Measurements from ENCODE around the gene TCIRG1.

Gene TCIRG1

DNA sequence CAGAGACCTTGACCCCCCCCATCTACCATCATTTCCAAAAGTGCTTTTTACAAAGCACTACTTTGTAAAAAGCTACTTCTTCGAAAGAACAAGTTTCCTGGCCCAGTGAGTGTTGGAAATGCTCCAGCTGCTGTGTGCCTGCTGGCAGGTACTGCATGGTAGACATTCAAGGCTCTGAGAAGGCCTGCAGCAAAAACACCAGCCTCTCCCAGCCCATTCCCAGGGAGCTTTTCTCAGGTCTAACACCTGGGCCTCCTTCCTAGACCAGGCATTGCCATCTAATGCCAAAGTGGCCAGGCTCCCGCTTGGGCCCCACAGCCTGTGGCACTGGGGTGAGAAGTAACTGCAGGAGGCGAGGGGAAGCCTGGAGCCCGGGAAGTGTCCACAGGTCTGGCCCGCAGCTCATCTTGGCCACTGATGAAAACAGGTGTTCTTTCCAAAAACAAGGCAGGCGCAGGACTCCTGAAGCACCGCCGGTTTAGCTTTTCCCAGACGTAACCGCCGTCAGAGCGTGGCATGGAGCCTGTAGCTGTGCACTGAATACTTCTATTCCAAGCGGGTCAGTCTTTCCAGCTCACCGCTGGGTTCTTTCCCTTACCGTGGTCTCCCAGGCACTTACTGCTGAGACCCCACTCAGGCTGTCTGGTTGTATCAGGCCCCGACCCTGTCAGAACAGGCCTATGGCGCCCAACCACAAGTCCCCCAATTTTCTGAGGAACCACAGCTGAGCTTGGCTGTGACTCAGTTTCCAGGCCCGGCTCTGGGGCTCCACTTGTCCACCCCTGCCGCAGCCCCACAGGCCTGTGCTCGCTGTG, 1.2 kb upstream of the TCIRG1 start:
- TF ChIP-seq, protein P1, sequence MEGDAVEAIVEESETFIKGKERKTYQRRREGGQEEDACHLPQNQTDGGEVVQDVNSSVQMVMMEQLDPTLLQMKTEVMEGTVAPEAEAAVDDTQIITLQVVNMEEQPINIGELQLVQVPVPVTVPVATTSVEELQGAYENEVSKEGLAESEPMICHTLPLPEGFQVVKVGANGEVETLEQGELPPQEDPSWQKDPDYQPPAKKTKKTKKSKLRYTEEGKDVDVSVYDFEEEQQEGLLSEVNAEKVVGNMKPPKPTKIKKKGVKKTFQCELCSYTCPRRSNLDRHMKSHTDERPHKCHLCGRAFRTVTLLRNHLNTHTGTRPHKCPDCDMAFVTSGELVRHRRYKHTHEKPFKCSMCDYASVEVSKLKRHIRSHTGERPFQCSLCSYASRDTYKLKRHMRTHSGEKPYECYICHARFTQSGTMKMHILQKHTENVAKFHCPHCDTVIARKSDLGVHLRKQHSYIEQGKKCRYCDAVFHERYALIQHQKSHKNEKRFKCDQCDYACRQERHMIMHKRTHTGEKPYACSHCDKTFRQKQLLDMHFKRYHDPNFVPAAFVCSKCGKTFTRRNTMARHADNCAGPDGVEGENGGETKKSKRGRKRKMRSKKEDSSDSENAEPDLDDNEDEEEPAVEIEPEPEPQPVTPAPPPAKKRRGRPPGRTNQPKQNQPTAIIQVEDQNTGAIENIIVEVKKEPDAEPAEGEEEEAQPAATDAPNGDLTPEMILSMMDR (IDR thresholded peaks at IDR 0.05; ENCODE audit: insufficient read depth, low read length, poor library complexity, severe bottlenecking): no peak
- peaks cover 26% of the 10 kb centered on the region for H3K36me3 ChIP-seq (ENCODE audit: control insufficient read depth, insufficient read depth, low read length)
- DNase-seq (ENCODE audit: extremely low read depth, insufficient read length): no peak
- H3K27me3 ChIP-seq (replicated peaks; ENCODE audit: control insufficient read depth, insufficient read depth, low read length): no peaks in the 10 kb centered on the region
- no peak overlapping the region for H3K4me3 ChIP-seq (replicated peaks; ENCODE audit: low read depth, low read length)

DNA sequence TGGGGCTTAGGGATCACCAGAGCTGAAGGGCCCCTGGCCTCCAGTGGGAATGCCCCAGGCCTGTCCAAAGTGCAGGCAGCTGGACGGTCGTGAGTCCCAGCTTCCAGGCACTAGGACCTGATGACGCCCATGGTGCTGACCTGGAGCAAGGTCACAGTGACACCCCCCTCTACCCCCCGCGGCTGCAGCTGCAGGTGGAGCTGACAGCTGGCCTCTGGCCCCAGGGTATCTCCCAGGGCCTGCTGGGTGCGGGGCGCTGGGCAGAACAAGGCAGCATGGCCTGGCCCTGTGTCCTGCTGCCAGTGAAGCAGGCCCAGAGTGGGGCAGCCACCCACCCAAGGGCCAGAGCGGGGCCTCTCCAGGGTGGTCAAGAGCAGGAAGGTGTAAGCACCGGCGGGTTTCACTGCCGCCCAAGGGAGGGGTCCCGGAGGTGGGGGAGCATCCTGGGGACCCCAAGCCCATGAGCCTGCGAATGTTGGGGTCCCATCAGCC, 553 bp upstream of the TCIRG1 start:
- peak; percentile 35 for DNase-seq (ENCODE audit: extremely low read depth, insufficient read length)
- Histone ChIP-seq H3K4me3 (replicated peaks; ENCODE audit: low read depth, low read length) (peak overlapping the region; percentile 80), H3K27me3 (replicated peaks; ENCODE audit: control insufficient read depth, insufficient read depth, low read length) (no peaks in the 10 kb centered on the region), H3K36me3 (ENCODE audit: control insufficient read depth, insufficient read depth, low read length) (peaks cover 30% of the 10 kb centered on the region)
- TF ChIP-seq, protein P1 (IDR thresholded peaks at IDR 0.05; ENCODE audit: insufficient read depth, low read length, poor library complexity, severe bottlenecking): no peak

DNA sequence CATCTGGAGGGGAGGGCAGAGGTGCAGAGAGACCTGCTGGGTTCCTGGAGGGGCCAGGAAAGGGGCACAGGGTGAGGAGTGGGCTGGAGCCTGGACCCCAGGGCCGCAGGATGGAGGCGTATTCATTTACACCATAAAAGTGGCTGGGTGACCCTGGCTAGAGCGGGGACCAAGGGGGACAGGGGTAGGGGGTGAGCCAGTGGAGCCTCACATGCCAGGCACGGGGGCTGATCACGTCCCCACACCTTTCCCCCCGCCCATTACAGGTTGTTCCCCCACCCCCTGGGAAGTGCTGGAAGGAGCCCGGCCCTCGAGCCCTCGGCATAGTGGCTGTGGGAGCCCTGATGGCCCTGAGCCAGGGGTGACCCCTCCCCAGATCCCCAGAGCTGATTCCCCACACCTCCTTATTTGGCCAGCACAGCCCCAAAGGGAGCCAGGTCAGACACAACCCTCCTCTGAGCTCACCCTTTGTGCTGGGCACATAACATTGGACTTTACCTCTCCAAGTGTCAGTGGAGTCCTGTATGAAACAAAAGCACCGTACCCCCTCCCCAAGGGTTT, 781 bp downstream of the TCIRG1 start:
- peak; percentile 32 for DNase-seq (ENCODE audit: extremely low read depth, insufficient read length)
- TF ChIP-seq, protein P1 (IDR thresholded peaks at IDR 0.05; ENCODE audit: insufficient read depth, low read length, poor library complexity, severe bottlenecking): no peak
- H3K36me3 ChIP-seq (ENCODE audit: control insufficient read depth, insufficient read depth, low read length): peaks cover 30% of the 10 kb centered on the region
- H3K27me3 ChIP-seq (replicated peaks; ENCODE audit: control insufficient read depth, insufficient read depth, low read length): no peaks in the 10 kb centered on the region
- H3K4me3 ChIP-seq (replicated peaks; ENCODE audit: low read depth, low read length): peak overlapping the region; percentile 80

DNA sequence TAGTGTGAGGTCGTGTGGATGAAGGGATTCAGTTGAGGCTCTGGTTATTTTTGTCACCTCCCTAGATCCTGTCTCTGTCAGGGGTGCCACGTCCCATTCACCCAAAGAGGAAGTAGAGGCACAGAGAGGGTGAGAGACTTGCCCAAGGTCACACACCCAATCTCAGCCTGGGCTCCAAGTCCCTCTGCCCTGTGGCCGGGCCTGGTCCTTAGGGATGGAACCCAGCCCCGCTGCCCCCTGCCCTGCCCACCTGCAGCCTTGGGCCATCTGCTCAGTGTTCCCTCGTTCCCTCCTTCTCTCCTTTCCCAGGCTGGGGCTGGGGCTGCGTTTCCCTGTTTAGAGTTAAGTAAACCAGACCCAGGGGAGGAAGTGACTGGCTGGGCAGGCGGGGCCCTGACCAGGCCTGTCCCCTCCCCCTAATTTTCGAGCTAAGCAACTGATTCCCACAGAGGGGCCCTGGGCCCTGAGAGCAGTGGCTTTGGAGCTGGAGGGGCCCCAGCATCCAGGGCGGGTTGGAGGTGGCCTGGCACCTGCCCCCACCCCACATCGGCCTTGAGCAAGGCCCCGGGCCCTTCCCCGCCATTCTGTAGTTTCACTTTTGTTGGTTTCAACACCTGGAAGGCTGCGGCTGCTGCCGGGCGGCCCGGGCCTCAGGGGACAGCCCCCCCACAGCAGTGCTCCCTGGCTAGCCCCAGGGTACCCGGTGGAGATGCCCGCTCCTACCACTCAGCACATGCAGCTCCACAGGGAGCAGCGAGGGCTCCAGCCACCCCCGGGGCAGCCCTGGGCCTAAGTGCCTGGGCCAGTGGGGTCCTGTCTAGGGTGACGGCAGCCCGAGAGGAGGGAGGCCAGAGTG, 1.5 kb downstream of the TCIRG1 start:
- Histone ChIP-seq H3K36me3 (ENCODE audit: control insufficient read depth, insufficient read depth, low read length) (peaks cover 37% of the 10 kb centered on the region), H3K4me3 (replicated peaks; ENCODE audit: low read depth, low read length) (peak overlapping the region; percentile 80), H3K27me3 (replicated peaks; ENCODE audit: control insufficient read depth, insufficient read depth, low read length) (no peaks in the 10 kb centered on the region)
- DNase-seq (ENCODE audit: extremely low read depth, insufficient read length): peak; percentile 82
- TF ChIP-seq, protein P1 (IDR thresholded peaks at IDR 0.05; ENCODE audit: insufficient read depth, low read length, poor library complexity, severe bottlenecking): no peak

DNA sequence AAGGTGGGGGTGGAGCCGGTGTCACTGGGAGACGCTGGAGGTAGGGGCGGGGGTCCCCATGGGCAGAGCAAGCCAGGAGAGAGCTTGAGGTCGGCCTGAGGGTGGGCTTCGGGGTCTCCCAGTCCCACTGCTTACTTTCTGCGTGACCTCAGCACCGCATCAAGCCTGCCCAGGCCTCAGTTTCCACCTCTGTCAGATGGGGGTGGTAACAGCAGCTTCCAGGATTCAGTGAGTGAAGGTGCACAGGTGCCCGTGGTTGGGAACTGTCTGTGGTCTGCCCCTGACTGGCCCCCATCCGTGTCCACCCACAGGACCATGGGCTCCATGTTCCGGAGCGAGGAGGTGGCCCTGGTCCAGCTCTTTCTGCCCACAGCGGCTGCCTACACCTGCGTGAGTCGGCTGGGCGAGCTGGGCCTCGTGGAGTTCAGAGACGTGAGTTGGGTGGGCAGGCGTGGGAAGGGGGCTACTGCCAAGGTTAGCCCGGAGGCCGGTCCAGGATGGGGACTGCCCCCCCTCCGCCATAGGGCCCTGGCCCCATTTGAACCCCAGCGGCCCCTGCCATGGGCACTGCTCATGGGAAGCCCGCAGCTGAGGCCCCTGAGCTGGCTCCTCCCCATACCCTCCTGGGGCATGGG, 2.2 kb downstream of the TCIRG1 start:
- H3K27me3 ChIP-seq (replicated peaks; ENCODE audit: control insufficient read depth, insufficient read depth, low read length): no peaks in the 10 kb centered on the region
- H3K4me3 ChIP-seq (replicated peaks; ENCODE audit: low read depth, low read length): peak overlapping the region; percentile 80
- no peak for DNase-seq (ENCODE audit: extremely low read depth, insufficient read length)
- TF ChIP-seq, protein P1 (IDR thresholded peaks at IDR 0.05; ENCODE audit: insufficient read depth, low read length, poor library complexity, severe bottlenecking): no peak
- peaks cover 39% of the 10 kb centered on the region for H3K36me3 ChIP-seq (ENCODE audit: control insufficient read depth, insufficient read depth, low read length)

All from GM06990 (cell line).